CD4-positive, alpha-beta T cell (primary cell): ENCODE measurements around the gene NFIL3. TPM values are rescaled to one million over a fixed set of nuclear protein-coding genes. Genes with fewer than 3 reads are reported as not detected.

Experiments used
- ATAC-seq: fragments of 200-7000 bp; cut with Tn5 transposase; one replicate; pipeline ENCODE4 v1.10.0; 2022; ENCODE audit warnings: mild to moderate bottlenecking; ENCODE audit not compliant: poor library complexity
- CTCF ChIA-PET: fragments of 350-600 bp; sonication (Branson Sonifier 250); formaldehyde crosslinking; loops from one replicate; lab custom pipeline; 2021; ENCODE audit warnings: antibody characterized with exemption, inconsistent platforms; lab: Charles Lee
- POLR2A ChIA-PET: fragments of 350-600 bp; sonication (Branson Sonifier 250); formaldehyde crosslinking; loops from one replicate; lab custom pipeline; 2021; ENCODE audit warnings: antibody characterized with exemption, inconsistent platforms; lab: Charles Lee
- DNase-seq, 14 experiments: peaks; one replicate each; pipeline ENCODE4 v3.0.0-alpha.2; 2013 to 2020; ENCODE audit warnings: mixed read lengths in 2 of 14
- H3K27ac ChIP-seq, 2 donors: one replicate each; pipeline versions ENCODE4 v1.5.1 to v1.7.0; 2013; ENCODE audit warnings: low read length in 2 of 2, low read depth in 1 of 2, mild to moderate bottlenecking in 1 of 2
- H3K27me3 ChIP-seq, 2 experiments: 1 replicate in 1 of 2; 2 replicates in 1 of 2; pipeline versions ENCODE4 v1.6.1 to v1.7.0; 2013; ENCODE audit warnings: low read length in 2 of 2, control low read depth in 1 of 2, mild to moderate bottlenecking in 1 of 2, moderate library complexity in 1 of 2; ENCODE audit not compliant: insufficient read depth in 2 of 2, control insufficient read depth in 1 of 2
- H3K36me3 ChIP-seq: one replicate; pipeline ENCODE4 v1.6.1; 2013; ENCODE audit warnings: low read length, control low read depth; ENCODE audit not compliant: insufficient read depth
- H3K4me1 ChIP-seq: one replicate; pipeline ENCODE4 v1.6.1; 2013; ENCODE audit warnings: low read length, control low read depth; ENCODE audit not compliant: insufficient read depth
- H3K4me3 ChIP-seq: one replicate; pipeline ENCODE4 v1.5.1; 2013; ENCODE audit warnings: mild to moderate bottlenecking, low read length, moderate library complexity
- H3K9me3 ChIP-seq, 2 experiments: 1 replicate in 1 of 2; 2 replicates in 1 of 2; pipeline versions ENCODE4 v1.6.1 to v1.7.0; 2013; ENCODE audit warnings: low read length in 2 of 2, mild to moderate bottlenecking in 2 of 2, control low read depth in 1 of 2, moderate library complexity in 1 of 2; ENCODE audit not compliant: control insufficient read depth in 1 of 2, insufficient read depth in 1 of 2
- H3K27ac Mint-ChIP-seq: one replicate; pipeline ENCODE4 v1.8.0; 2020; ENCODE audit warnings: mixed read lengths
- H3K27me3 Mint-ChIP-seq: one replicate; pipeline ENCODE4 v1.8.0; 2021; ENCODE audit warnings: mixed read lengths
- H3K36me3 Mint-ChIP-seq: one replicate; pipeline ENCODE4 v1.8.0; 2021; ENCODE audit warnings: low read depth, mixed read lengths
- H3K4me1 Mint-ChIP-seq: one replicate; pipeline ENCODE4 v1.8.0; 2021; ENCODE audit warnings: low read depth, mixed read lengths
- H3K4me3 Mint-ChIP-seq: one replicate; pipeline ENCODE4 v1.8.0; 2020; ENCODE audit warnings: mild to moderate bottlenecking, mixed read lengths
- H3K9me3 Mint-ChIP-seq: one replicate; pipeline ENCODE4 v1.8.0; 2020; ENCODE audit warnings: mixed read lengths
- intact Hi-C, 2 experiments: fragments of 100-400 bp; cut with DNase I in 1 of 2; cut with micrococcal nuclease in 1 of 2; formaldehyde crosslinking; loops; one replicate each; pipeline versions ENCODE4 v1.15.1 to v1.9.0; 2023 to 2025; cut with DNase I, micrococcal nuclease
- total RNA-seq, 174 experiments: library from RNA in 2 of 174; stranded (reverse) in 2 of 174; gene quantifications; one replicate each; pipeline ENCODE4 v1.2.3 and lab custom pipeline; 2021 to 2026
- TF ChIP-seq, protein P1 (sequence below): fragments of 200-600 bp; IDR thresholded peaks from one replicate; pipeline ENCODE4 v1.8.0; 2022; ENCODE audit warnings: antibody characterized with exemption, mild to moderate bottlenecking

NFIL3 gene
- total RNA-seq, 2 experiments from 2014 or later = 31.0 to 32.4 TPM

DNA sequence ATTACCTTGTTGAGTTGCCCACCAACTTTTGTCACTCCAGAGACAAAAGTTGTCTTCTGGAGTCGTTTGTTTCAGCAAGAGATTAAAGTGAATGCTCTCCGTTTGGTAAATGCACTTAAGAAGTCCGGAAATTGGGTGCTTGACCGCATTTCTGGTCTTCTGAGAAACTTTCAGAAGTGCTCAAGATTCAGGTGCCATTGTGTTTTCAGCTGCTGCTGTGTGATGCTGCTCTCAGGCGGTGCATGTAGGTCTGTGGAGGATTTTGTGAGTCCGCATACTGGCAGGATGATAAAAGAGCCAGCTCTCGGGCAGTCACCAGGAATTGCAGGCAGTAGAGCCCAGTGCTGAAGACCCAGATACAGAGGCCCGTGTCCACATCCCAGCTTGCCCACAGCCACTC is 5.9 kb upstream of the NFIL3 start:
- peaks cover 4% of the 10 kb centered on the region for H3K27me3 Mint-ChIP-seq
- Histone ChIP-seq H3K36me3 (no peaks in the 10 kb centered on the region), H3K27ac (no peak overlapping the region), H3K4me3 (no peak overlapping the region), H3K9me3 (no peaks in the 10 kb centered on the region), H3K27me3 (no peaks in the 10 kb centered on the region), H3K4me1 (peaks cover 14% of the 10 kb centered on the region)
- H3K4me3 Mint-ChIP-seq = no peak overlapping the region
- H3K9me3 Mint-ChIP-seq = no peaks in the 10 kb centered on the region
- no peak for DNase-seq
- no peak overlapping the region for H3K27ac Mint-ChIP-seq
- no peak for ATAC-seq
- intact Hi-C loops = loop anchor here in 1 of 2 experiments (5.0 kb wide), 1 partner anchor 237 kb away; no protein-coding TSS in a partner anchor
- TF ChIP-seq, protein P1, sequence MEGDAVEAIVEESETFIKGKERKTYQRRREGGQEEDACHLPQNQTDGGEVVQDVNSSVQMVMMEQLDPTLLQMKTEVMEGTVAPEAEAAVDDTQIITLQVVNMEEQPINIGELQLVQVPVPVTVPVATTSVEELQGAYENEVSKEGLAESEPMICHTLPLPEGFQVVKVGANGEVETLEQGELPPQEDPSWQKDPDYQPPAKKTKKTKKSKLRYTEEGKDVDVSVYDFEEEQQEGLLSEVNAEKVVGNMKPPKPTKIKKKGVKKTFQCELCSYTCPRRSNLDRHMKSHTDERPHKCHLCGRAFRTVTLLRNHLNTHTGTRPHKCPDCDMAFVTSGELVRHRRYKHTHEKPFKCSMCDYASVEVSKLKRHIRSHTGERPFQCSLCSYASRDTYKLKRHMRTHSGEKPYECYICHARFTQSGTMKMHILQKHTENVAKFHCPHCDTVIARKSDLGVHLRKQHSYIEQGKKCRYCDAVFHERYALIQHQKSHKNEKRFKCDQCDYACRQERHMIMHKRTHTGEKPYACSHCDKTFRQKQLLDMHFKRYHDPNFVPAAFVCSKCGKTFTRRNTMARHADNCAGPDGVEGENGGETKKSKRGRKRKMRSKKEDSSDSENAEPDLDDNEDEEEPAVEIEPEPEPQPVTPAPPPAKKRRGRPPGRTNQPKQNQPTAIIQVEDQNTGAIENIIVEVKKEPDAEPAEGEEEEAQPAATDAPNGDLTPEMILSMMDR = no peak
- CTCF ChIA-PET = no interaction called here
- POLR2A ChIA-PET = no interaction called here
- H3K36me3 Mint-ChIP-seq = peaks cover 6% of the 10 kb centered on the region
- H3K4me1 Mint-ChIP-seq = peaks cover 19% of the 10 kb centered on the region

DNA sequence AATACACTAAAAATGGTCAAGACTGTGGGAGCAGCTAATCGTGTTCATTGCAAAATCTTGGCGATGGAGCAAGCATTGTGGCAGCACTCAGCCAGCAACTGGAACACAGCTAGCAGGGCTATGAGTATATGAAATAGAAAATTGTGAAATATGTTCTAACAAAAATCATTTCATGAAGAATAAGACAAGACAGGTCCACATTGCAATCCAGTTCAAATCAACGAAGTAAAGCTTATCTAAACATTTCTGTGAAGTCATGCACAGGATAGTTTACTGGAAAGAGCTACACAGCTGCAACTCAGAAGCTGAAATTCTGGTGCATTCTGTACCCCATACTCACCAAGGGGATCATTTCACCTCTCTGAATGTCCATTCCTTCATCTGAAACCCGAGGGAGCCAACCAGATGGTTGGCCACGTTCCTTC is 5.3 kb upstream of the NFIL3 start:
- Histone ChIP-seq H3K27me3 (no peaks in the 10 kb centered on the region), H3K4me3 (no peak overlapping the region), H3K36me3 (no peaks in the 10 kb centered on the region), H3K27ac (no peak overlapping the region), H3K4me1 (peaks cover 18% of the 10 kb centered on the region), H3K9me3 (no peaks in the 10 kb centered on the region)
- Mint-ChIP-seq H3K27ac (no peak overlapping the region), H3K9me3 (no peaks in the 10 kb centered on the region), H3K36me3 (peaks cover 6% of the 10 kb centered on the region), H3K4me3 (no peak overlapping the region), H3K27me3 (peaks cover 5% of the 10 kb centered on the region), H3K4me1 (peaks cover 20% of the 10 kb centered on the region)
- intact Hi-C loops = loop anchor here in 1 of 2 experiments (5.0 kb wide), 1 partner anchor 237 kb away; no protein-coding TSS in a partner anchor
- TF ChIP-seq, protein P1 = no peak
- ATAC-seq (no peak), DNase-seq (no peak)
- CTCF ChIA-PET = no interaction called here
- POLR2A ChIA-PET = no interaction called here

DNA sequence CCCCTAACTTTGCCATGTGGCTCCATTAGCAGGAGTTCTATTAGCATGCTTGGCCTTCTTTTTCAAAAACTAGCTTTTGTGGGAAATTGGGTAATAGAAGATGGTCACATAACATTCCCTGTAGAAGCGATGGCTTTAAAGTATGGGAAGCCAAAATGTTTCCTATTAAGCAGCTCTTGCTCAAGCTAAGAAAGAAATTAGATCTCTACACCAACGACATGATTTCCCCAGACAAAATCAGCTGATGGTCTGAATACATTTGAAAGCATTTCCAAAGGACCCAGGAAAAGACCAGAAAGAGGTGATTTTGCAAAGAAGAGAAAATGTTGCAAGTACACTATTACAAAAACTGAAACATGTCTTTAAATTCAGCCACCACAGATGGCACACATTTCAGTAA is 4.8 kb upstream of the NFIL3 start:
- no peaks in the 10 kb centered on the region for H3K9me3 Mint-ChIP-seq
- peaks cover 5% of the 10 kb centered on the region for H3K27me3 Mint-ChIP-seq
- DNase-seq (no peak), ATAC-seq (no peak)
- CTCF ChIA-PET = no interaction called here
- intact Hi-C loops = loop anchor here in 1 of 2 experiments (5.0 kb wide), 1 partner anchor 236 kb away; no protein-coding TSS in a partner anchor
- peaks cover 6% of the 10 kb centered on the region for H3K36me3 Mint-ChIP-seq
- Histone ChIP-seq H3K27me3 (no peaks in the 10 kb centered on the region), H3K9me3 (no peaks in the 10 kb centered on the region), H3K36me3 (no peaks in the 10 kb centered on the region), H3K4me1 (peaks cover 18% of the 10 kb centered on the region), H3K4me3 (no peak overlapping the region), H3K27ac (no peak overlapping the region)
- TF ChIP-seq, protein P1 = no peak
- peaks cover 20% of the 10 kb centered on the region for H3K4me1 Mint-ChIP-seq
- no peak overlapping the region for H3K4me3 Mint-ChIP-seq
- POLR2A ChIA-PET = no interaction called here
- H3K27ac Mint-ChIP-seq = no peak overlapping the region
